ENCODE measurements around the gene ALPI.
A peak's percentile ranks its signal among the peaks of the same experiment; 100 is the strongest.
"Not testable (repeated sequence)": the region's sequence is repeated elsewhere in the genome, so short reads cannot be mapped to it uniquely, and the experiment has no call there.

ALPI gene

GRCh38 chr2:232441922-232442321, 14.0 kb upstream of the ALPI start:
- not testable (repeated sequence) for DNase-seq (ENCODE audit: low read depth in 3 of 3)

- not testable (repeated sequence) for DNase-seq (ENCODE audit: low read depth in 3 of 3)
Observed at GRCh38 chr2:232442431-232442830, 13.5 kb upstream of the ALPI start.

GRCh38 chr2:232443047-232443446, 12.9 kb upstream of the ALPI start:
- DNase-seq (ENCODE audit: low read depth in 3 of 3), result not testable (repeated sequence)

- not testable (repeated sequence) for DNase-seq (ENCODE audit: low read depth in 3 of 3)
Observed at GRCh38 chr2:232443669-232444408, 12.1 kb upstream of the ALPI start.

- DNase-seq (ENCODE audit: low read depth in 3 of 3), result peak; percentile 42 to 48 (median 44)
Observed at GRCh38 chr2:232444409-232445148, 11.4 kb upstream of the ALPI start.

GRCh38 chr2:232445149-232445885, 10.6 kb upstream of the ALPI start:
- DNase-seq (ENCODE audit: low read depth in 3 of 3), result not testable (repeated sequence)

GRCh38 chr2:232446266-232446777, 9.6 kb upstream of the ALPI start:
- not testable (repeated sequence) for DNase-seq (ENCODE audit: low read depth in 3 of 3)

GRCh38 chr2:232447091-232447620, 8.8 kb upstream of the ALPI start:
- no peak for DNase-seq (ENCODE audit: low read depth in 3 of 3)

- DNase-seq (ENCODE audit: low read depth in 3 of 3), result no peak
Observed at GRCh38 chr2:232447638-232448303, 8.2 kb upstream of the ALPI start.

- no peak for DNase-seq (ENCODE audit: low read depth in 3 of 3)
Observed at GRCh38 chr2:232448304-232448690, 7.7 kb upstream of the ALPI start.

GRCh38 chr2:232449964-232450363, 6.0 kb upstream of the ALPI start:
- no peak for DNase-seq (ENCODE audit: low read depth in 3 of 3)

- not testable (repeated sequence) for DNase-seq (ENCODE audit: low read depth in 3 of 3)
Observed at GRCh38 chr2:232451645-232452044, 4.3 kb upstream of the ALPI start.

- no peak for DNase-seq (ENCODE audit: low read depth in 3 of 3)
Observed at GRCh38 chr2:232454630-232455029, 1.3 kb upstream of the ALPI start.

- DNase-seq (ENCODE audit: low read depth in 3 of 3), result no peak
Observed at GRCh38 chr2:232456296-232457120, 555 bp downstream of the ALPI start.

GRCh38 chr2:232457121-232458011, 1.4 kb downstream of the ALPI start:
- no peak for DNase-seq (ENCODE audit: low read depth in 3 of 3)

GRCh38 chr2:232458051-232458660, 2.2 kb downstream of the ALPI start:
- DNase-seq (ENCODE audit: low read depth in 3 of 3), result no peak

- DNase-seq (ENCODE audit: low read depth in 3 of 3), result no peak
Observed at GRCh38 chr2:232458661-232459418, 2.9 kb downstream of the ALPI start.

- DNase-seq (ENCODE audit: low read depth in 3 of 3), result no peak
Observed at GRCh38 chr2:232459419-232460035, 3.6 kb downstream of the ALPI start.

Measured in stimulated activated CD4-positive, alpha-beta T cell treated with anti-CD3 and anti-CD28 coated beads, TNF-alpha, amount 100 ng/mL, for 4 hours (primary cell).